T-helper 2 cell treated with Interferon-gamma antibody and Interleukin-4, amounts not matched to agents 100 ng/mL and 5 ng/mL, for 36 hours (primary cell): ENCODE results near the gene OSTM1. TPM values are rescaled to one million over a fixed set of nuclear protein-coding genes. Genes with fewer than 3 reads are reported as not detected.

Source experiments
- intact Hi-C: fragments of 100-400 bp; cut with micrococcal nuclease; formaldehyde crosslinking; loops from one replicate; pipeline ENCODE4 v1.15.1; 2023
- total RNA-seq: library from RNA; stranded (reverse); gene quantifications from 2 replicates; pipeline ENCODE4 v1.2.3, GENCODE V29; 2022

The OSTM1 gene, protein sequence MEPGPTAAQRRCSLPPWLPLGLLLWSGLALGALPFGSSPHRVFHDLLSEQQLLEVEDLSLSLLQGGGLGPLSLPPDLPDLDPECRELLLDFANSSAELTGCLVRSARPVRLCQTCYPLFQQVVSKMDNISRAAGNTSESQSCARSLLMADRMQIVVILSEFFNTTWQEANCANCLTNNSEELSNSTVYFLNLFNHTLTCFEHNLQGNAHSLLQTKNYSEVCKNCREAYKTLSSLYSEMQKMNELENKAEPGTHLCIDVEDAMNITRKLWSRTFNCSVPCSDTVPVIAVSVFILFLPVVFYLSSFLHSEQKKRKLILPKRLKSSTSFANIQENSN
- 22.1 and 25.6 TPM in 2 replicates for total RNA-seq

DNA sequence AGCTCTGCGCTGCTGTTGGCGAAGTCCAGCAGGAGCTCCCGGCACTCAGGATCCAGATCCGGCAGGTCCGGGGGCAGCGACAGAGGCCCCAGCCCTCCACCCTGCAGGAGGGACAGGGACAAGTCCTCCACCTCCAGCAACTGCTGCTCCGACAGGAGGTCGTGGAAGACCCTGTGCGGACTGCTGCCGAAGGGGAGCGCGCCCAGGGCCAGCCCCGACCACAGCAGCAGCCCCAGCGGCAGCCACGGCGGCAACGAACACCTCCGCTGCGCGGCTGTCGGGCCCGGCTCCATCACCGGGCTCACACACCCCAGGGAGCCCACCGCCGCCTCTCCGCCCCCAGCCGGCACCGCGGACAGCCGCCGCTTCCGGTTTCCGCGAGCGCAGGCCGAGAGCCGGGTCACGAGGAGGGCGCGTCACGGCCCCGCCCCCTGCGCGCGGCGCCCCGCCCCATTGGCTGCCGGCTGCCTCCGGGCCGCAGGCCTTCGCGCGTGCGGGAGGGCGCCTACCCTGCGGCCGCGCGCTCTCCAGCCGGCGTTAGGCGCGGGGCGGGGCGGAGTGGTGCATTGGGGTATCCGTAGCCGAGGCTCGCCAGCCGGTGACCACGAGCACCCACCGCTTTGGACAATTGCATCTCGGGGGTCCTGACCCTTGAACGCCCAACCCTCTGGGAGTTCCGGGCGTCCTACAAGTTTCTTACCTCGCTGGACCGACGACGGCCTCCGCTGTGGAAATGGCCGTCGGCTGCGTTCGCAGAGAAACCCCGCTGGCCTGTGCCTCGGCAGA, at the start of gene OSTM1:
TSS of gene OSTM1 (minus strand) at position 383 of the 786 bp plus-strand sequence. CDS start at position 293, 90 bp downstream.
- intact Hi-C loops: loop anchor here (1.0 to 5.0 kb wide), 5 partner anchors 116 to 615 kb away; partner anchors contain the start of genes AFG1L, PDSS2, SEC63 and SNX3

DNA sequence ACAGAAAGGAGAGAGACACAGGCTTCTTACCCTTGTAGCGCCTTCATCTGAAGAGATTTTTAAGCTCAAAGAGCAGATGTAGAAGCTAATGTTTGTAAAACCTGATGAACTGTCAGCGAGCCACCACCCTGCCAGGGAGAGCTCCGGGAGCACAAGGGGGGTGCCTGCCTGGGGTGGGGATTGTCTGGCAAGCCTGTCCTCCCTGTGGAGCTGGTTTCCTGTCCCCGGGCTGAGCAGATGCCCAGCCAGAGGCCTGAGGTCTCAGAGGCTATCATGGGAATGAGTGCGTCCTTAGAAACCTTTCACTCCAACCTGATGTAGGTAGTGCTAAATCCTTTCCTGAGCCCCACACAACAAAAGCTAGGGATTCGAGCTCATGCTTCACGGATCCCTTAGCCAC, 49.4 kb upstream of the OSTM1 start:
- intact Hi-C loops: no loop called here

DNA sequence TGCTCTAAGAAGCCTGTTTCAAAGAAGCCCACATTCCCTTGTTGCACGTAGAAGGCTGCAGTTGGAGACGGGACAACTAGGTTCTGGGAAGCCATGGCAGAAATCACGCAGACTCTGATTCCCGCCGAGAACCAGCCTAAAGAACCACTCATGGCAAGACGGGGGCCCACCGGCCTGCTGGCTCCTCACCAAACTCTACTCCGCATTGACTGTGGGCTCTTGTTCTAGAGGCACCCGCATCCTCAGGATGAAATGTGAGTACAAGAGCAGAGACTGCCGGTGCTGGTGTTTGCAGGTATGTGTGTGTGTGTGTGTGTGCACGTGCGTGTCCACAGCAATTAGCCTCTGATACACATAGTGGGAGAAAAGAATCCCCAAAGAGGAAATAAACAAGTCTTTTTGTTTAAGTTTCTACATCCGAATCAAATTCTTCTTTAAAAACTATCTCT, 49.0 kb upstream of the OSTM1 start:
- intact Hi-C loops: no loop called here

DNA sequence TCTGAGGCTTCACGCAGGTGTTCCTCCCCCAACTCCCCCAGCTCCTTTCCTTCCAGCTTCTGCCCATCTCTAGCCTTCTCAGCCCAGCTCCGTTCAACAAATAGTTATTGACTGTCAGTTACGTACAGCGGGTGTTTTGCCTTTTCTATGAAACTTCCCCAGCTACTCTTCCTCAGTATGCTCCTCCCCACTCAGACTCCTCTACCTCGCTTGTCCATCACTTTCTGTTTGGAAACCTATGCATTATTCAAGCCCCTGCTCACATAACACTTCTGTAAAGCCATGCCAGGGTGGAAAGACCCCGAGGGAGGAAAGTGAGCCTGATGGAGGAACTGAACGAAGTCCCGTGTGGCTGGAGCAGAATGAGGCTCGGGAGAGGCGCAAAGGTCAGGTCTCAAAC, 47.1 kb upstream of the OSTM1 start:
- intact Hi-C loops: no loop called here

DNA sequence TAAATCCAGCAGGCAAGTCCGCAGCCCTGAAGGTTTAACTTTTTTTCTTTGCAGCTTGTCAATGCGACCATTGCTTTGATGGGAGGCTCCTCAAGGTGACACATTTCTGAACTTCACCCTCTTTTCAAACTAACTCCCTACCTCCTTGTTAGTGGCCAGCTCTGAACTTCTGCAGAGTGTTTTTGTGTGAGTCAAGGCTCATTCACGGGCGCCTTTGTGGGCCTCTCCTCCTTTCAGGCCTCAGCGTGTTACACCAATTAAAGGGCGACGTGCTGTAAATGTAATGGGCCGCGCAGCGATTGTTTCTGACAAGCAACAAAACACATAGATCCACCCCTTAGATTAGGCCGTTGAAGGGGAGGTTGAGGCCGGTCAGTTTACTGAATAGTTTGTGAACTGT, 45.8 kb upstream of the OSTM1 start:
- intact Hi-C loops: no loop called here

DNA sequence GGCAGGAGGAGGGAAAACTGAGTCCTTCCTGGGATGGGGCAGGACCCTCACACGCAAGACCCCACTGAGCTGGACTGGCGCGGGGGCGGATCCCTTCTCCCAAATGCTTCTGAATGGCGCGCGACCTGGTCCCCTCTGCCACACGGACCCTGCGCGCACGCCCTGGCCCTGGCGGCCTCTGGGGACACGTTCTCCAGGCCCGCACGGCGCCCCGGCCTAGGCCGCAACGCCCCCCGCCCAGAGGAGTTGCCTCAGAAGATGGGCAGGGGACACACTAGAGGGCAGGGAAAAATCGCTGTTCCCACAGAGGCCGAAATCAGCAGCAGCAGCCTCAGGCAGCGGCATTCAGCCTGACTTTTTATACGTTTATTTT, 45.2 kb upstream of the OSTM1 start:
- intact Hi-C loops: loop anchor here (10.0 kb wide), 1 partner anchor 245 kb away; no protein-coding TSS in a partner anchor

DNA sequence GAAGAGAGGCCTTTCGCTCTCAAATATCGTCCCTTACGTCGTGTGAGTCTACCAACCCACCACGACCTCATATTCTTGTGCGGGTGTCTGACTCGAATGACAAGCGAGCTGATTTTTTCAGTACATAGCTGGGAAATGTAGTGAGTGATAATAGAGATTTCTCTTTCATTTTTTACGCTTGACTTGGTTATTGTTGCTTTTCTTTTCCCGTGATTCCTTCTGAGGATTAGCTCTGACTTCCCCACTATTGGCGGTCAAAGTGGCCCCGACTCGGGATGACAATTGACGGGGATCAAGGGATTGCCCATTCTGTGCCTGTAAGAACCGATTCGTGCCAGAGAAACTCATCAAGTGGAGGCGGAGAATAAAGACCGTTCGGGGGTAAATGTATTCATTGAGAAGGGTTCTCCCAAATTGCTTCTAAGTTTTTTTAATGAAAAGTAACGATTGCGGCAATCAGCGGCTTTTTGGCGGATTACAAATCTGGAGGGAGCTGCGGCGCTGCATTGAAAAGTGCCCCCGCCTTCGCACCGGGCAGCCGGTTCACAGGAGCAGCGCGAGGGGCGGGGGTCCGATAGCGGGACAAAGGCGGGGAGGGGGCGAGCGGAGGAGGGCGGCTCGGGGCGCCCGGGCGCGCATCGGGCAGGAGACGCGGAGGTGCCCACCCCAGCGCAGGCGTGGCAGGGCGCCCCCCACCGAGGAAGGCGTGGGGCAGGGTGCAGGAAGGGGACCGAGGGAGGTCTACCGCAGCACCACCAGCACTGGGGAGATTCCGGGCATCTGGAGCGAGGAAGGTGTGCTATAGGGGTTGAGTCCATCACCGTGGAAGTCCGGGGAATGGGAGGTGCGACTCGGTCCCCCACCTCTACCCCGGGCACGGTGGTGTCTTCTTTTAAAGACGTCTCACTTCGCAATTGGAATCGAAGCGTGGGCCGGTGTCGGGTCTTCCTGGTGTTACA, 44.5 kb upstream of the OSTM1 start:
- intact Hi-C loops: loop anchor here (10.0 kb wide), 1 partner anchor 246 kb away; no protein-coding TSS in a partner anchor

DNA sequence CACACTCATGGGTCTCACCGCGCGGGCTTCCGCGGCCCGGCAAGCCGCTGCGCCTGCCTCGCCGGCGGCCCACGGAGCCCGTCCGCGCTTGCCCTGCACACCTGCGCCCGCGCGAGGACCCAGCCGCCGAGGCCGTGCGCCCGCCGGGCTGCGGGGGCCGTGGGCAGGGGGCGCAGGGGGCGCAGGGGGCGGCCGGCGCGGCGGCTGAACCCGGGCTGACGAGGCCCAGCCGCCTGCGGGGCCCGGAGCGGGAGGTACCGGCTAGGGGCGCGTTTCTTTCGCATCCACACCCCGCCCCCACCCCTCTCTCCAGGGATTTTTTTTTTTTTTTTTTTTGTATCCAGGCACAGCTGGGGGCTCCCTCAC, 43.8 kb upstream of the OSTM1 start:
- intact Hi-C loops: loop anchor here (10.0 kb wide), 1 partner anchor 246 kb away; no protein-coding TSS in a partner anchor

DNA sequence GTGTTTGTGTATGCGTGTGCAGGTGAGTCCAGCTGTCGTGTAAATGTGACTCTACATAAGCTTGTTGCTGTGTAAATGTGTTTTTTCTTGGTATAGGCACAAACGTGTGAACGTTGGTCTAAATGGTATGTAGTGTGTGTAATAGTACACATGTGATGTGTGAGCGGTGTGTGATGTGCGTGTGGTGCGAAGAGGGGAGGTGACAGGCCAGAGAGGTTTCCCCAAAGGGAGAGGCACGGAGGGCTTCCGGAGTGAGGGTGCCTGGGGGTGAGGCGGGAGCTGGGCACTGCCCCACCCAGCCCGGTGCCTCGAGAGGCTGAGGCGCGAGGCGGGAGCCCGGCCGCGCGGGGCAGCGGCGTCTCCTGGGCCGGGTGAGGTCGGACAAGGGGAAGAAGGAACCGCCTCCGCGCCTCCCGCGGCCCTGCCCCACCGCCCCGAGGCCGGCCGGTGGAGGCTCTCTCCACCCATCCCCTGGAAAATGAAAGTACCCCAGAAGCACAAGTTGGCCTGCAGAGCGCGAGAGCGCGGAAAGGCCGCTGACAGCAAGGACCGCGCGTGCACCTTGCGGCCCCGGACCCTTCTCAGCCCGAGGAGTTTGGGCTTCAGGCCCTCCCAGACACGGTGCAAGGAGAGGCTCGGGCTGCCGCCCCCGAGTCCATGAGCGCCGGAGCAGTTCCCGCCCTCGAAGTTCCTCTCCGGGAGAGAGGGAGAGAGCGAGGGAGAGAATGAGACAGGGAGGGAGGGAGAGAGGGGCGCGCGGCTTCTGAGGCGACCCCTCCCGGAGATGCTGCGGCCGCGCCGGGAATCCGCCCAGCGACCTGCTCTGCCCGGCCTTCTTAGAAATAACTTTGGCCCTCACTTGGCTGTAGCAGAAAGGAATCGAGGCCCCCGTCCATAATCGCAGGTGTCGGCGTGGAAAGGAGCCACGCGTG, 43.2 kb upstream of the OSTM1 start:
- intact Hi-C loops: loop anchor here (2.0 to 10.0 kb wide), 2 partner anchors 47 to 247 kb away; no protein-coding TSS in a partner anchor

DNA sequence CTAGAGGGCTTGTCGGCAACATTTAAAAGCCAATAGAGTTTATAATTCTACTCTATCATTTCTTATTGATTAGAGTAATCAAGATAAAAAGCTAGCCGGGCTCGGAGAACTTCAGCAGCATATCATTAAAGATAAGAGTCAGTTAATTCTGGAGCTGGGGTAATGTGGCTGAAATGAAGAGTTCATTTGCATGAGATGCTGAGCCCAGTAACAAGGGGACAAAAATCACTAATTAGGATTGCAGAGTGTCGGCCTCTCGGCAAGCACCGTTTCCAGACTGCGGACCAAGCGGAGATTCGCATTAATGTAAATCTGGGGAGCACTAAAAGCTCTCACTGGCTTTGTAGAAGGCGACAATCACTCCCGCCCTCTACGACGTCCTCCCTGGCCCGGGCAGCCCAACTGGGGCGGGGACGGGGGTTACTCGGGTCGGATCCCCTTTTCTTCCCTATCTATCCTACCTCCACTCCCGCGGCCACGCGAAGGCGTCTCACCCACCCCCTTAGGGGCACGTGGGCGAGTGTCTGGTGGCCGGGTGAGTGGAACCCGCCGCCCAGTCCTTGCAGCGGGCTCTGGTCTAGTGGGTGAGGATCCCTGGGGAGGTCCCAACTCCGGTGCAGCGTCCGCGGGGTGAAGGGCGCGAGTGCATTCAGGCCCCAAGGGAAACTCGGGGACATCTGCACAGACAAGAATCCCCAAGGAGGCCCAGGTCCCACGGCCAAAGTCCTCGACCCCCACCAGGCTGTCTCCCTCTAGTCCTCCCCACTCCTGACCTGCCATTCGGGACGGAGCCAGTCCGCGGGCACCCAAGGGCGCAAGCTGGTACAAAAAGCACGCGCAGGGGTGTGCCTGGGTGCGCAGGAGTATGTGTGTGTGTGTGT, 42.2 kb upstream of the OSTM1 start:
- intact Hi-C loops: loop anchor here (2.0 to 10.0 kb wide), 2 partner anchors 48 to 248 kb away; no protein-coding TSS in a partner anchor

DNA sequence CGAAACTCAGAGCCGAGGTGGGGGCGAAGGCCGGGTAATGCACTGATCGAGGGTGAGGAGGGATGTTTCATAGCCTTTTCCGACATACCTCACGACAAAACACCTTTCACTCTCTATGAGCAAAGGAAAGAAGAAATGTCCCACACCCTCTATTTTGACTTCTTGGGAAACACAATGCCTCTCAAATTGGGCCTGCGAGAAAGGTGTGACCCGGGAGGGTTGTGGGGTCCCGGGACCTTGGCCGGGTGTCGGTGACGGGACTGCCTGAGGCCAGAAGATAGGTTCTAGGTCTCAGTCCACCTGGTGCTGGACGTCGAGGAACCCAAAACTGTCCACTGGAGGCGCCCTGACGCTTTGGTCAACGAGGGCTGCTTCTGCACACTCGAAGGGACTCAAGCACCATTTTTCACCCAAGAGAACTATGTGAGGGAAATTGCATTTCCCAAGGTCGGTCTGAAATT, 41.1 kb upstream of the OSTM1 start:
- intact Hi-C loops: loop anchor here (2.0 to 10.0 kb wide), 2 partner anchors 49 to 249 kb away; no protein-coding TSS in a partner anchor

DNA sequence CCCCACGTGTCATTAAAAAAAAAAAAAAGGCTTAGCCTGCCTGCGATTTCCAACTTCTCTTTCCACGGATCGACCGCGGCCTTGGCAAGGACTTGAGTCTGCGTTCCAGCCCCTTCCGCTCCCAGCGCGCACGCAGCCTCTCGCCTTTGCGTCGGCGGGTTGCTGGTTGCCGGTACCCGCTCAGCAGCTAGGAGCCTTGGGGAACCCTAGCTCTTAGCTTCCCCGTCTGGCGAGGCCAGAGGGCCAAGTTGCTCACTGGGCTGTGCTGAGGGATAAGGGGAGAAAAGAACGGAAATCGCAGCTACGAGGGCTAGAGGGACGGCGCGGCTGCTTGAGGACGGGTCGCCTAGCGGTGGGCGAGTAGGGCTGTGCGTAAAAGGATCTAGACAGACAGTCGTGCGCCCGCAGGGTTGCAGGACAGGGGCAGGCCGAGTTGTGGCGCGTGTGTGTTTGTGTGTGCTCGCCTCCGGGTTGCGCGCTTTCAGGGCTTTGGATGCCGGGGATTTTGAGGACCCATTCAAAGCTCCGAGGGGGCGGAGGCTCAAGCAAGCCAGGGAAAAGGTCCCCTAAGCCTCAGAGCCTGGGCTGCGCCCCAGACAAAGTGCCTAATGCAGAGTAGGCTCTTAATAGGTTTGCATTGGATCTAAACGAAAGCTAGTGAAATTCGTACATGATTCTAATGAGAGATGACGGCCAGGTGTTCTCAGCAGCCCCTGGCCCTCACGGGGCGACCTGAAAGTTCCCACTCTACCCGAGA, 40.5 kb upstream of the OSTM1 start:
- intact Hi-C loops: loop anchor here (1.0 to 10.0 kb wide), 2 partner anchors 250 to 411 kb away; no protein-coding TSS in a partner anchor

DNA sequence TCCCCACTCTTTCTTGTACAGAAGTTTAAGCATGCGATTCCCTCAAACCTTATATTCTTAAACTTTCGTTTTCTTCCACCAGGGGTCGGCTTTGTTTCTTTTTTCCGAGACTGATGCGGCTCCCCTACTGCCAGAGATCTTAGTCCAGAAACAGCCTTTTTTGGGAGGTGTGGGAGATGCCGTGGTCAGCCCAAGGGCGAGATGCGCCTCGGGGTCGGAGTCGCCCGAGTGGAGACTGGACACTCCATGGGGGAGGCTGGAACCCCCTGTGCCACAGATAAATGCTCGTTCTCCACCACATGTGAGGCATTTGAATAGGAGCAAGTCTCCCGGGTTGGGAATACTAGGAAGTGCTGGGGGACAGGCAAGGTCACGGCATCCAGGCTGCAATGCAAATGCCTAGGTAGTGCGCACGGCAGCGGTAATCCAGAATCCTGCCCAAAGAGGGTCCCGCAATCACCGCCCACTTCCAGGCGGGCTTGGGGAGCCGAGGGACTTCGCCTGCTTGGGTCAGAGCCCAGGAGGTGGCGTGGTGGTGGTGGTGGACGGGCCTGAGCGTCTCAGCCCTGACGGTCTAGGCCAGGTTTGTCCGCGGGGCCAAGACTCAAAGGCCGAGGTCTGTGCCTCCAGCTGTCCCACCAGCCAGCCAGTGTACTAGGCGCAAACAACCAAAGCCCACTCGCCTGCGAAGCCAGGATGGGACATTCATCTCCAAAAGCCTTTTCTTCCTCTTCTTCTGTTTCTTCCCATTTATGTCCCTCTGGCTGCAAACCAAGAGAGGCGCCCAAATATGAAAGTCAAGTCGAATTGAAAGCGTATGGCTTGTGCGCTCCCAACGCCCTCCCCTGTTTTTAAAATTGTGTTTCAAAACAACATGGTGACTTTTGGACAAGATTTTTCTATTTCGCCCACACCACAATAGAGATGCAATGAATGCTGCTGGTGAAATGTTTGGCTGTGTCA, 39.3 kb upstream of the OSTM1 start:
- intact Hi-C loops: loop anchor here (1.0 to 10.0 kb wide), 3 partner anchors 251 to 412 kb away; no protein-coding TSS in a partner anchor

DNA sequence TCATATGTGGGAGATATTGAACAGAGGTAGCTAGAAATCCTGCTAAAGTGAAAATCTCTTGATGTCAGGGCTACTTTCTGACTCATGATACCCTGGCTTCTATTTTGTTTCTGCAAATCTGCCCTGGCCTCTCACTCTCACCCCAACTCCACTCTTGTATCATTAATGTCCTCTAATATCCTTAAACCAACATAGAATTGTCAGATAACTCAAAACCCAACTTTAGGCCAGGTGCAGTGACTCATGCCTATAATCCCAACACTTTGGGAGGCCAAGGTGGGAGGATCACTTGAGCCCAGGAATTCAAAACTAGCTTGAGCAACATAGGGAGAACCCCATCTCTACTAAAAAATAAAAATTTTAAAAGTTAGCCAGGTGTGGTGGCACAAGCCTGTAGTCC, 33.8 kb upstream of the OSTM1 start:
- intact Hi-C loops: no loop called here

DNA sequence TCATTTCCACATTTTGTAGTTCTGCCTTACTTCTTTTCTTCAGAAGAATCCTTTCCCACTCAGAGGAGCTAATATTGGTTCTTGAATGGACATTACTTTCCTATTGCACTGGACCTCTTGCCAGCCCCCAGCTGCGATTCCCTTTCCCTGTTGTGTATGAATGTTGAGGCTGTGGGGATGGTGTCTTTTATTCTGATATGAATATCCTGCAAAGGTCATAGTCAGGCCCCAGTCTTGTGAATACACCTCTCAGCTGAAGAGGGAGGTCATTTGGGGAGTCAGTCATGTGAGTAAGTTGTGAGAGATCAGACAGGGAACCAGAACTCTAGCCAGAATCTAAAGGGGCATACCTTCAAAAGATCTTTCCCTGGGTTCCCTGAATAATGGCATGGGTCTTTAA, 32.6 kb upstream of the OSTM1 start:
- intact Hi-C loops: no loop called here

DNA sequence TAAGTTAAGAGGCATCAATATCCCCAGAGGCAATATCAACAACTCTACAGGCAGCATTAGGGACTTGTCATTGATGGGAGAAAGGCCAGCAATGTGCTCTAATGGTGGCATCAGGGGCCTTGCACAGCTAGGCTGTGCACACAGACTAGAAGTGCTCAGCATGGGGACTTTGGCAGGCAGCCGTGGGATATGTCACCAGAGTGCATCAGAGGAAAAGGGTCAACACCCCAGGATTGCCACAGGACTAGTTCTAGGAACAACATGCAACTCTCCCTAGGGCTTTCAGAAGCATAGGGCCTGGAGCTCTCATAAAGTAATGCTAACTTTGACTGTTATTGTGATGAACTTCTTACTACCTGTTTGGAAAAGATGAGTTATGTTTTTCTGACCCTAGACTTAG, 32.2 kb upstream of the OSTM1 start:
- intact Hi-C loops: no loop called here

DNA sequence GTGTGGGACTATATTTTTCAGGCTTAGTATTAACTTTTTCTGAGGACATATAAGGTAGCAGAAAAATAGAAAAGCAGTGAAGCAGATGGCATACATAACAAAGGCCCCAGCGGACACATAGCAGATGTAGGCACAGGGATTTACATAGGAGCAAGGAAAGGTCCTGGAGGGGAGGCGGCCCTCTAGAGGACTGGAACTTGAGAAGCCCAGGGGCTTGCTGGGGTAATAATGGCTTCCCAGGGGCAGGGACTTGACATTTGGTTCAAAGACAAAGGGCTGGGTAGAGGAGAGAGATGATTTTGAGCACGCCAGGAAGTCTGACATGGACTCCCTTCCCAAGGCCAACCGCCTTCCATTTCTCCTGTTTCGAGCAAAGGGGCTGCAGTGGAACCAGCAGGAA, 31.7 kb upstream of the OSTM1 start:
- intact Hi-C loops: no loop called here
